Measurements from ENCODE around the gene DGLUCY. TPM values are rescaled to one million over a fixed set of nuclear protein-coding genes. Genes with fewer than 3 reads are reported as not detected.

The DGLUCY gene
- total RNA-seq, 4 donors from 2014 or later: 47.1 to 145 (median 102) TPM

- TF ChIP-seq, protein P1, sequence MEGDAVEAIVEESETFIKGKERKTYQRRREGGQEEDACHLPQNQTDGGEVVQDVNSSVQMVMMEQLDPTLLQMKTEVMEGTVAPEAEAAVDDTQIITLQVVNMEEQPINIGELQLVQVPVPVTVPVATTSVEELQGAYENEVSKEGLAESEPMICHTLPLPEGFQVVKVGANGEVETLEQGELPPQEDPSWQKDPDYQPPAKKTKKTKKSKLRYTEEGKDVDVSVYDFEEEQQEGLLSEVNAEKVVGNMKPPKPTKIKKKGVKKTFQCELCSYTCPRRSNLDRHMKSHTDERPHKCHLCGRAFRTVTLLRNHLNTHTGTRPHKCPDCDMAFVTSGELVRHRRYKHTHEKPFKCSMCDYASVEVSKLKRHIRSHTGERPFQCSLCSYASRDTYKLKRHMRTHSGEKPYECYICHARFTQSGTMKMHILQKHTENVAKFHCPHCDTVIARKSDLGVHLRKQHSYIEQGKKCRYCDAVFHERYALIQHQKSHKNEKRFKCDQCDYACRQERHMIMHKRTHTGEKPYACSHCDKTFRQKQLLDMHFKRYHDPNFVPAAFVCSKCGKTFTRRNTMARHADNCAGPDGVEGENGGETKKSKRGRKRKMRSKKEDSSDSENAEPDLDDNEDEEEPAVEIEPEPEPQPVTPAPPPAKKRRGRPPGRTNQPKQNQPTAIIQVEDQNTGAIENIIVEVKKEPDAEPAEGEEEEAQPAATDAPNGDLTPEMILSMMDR (IDR thresholded peaks at IDR 0.05): no peak
- TF ChIP-seq POLR2A (IDR thresholded peaks at IDR 0.05): no peak
- Histone ChIP-seq H3K4me1 (peaks cover 0 to 4% (median 0%) of the 10 kb centered on the region in 4 donors), H3K36me3 (peaks cover 0 to 37% (median 0%) of the 10 kb centered on the region in 3 donors), H3K27me3 (no peaks in the 10 kb centered on the region), H3K4me3 (no peak overlapping the region), H3K9me3 (no peaks in the 10 kb centered on the region), H3K27ac (no peak overlapping the region)
- no peak for DNase-seq
These were observed 21.2 kb downstream of the DGLUCY start for GRCh38 chr14:91135039-91135438.

DNA sequence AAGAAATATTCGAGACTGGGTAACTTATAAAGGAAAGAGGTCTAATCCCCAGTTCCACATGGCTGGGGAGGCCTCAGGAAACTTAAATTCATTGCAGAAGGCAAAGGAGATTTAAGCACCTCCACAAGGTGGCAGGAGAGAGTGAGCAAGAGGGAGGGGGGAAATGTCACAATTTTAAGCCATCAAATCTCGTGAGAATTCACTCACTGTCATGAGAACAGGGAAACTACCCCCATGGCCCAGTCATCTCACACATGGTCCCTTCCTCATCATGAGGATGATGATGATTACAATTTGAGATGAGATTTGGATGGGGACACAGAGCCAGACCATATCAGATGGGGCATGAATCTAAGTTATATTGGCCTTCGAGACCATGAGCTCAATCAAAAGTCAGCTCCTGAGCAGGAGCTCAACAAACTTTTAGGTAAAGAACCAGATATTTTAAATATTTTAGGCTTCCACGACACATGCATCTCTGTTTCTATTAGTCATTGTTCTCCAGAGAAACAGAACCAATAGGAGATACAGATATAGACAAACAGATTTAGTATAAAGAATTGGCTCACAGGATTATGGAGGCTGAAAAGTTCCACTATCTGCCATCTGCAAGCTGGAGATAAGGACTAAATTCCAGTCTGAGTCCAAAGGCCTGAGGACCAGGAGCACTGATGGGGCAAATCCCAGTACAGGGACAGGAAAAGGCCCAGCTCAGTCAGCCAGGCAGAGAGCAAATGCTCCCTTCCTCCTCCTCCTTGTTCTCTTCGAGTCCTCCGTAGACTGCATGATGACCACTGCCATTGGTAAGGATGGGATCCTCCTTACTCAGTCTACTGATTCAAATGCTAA, 24.9 kb downstream of the DGLUCY start:
- Histone ChIP-seq H3K36me3 (peaks cover 0 to 9% (median 0%) of the 10 kb centered on the region in 3 donors), H3K4me1 (peaks cover 0 to 7% (median 2%) of the 10 kb centered on the region in 4 donors), H3K27me3 (no peaks in the 10 kb centered on the region), H3K9me3 (no peaks in the 10 kb centered on the region), H3K4me3 (no peak overlapping the region), H3K27ac (peak overlapping the region in 3 of 4 donors; percentile 5 to 51 (median 38))
- DNase-seq: no peak
- TF ChIP-seq POLR2A (IDR thresholded peaks at IDR 0.05): no peak
- TF ChIP-seq, protein P1 (IDR thresholded peaks at IDR 0.05): peak in 5 of 6 experiments; percentile 30 to 54 (median 47)

DNA sequence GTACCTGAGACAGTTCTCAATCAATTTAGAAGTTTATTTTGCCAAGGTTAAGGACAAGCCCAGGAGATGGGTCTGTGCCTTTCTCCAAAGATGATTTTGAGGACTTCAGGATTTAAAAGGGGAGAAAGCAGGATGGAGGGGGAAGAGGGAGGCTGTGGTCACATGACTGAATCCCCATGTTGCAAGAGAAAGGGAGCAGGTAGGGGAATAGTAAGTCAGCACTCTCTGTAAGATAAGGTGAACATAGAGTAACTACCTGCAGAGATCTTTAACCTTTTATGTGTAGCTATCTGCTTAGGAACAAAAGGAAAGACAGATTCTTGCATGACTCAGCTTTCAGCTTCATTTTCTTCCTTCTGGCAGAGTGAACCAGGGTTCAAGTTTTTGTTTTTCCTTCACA, 25.9 kb downstream of the DGLUCY start:
- H3K4me3 ChIP-seq: no peak overlapping the region
- H3K9me3 ChIP-seq: no peaks in the 10 kb centered on the region
- TF ChIP-seq, protein P1 (IDR thresholded peaks at IDR 0.05): no peak
- TF ChIP-seq POLR2A (IDR thresholded peaks at IDR 0.05): no peak
- H3K4me1 ChIP-seq: peaks cover 0 to 7% (median 2%) of the 10 kb centered on the region in 4 donors
- peak overlapping the region in 2 of 4 donors; percentile 38 to 51 for H3K27ac ChIP-seq
- peaks cover 0 to 4% (median 0%) of the 10 kb centered on the region in 3 donors for H3K36me3 ChIP-seq
- no peaks in the 10 kb centered on the region for H3K27me3 ChIP-seq
- DNase-seq: no peak

DNA sequence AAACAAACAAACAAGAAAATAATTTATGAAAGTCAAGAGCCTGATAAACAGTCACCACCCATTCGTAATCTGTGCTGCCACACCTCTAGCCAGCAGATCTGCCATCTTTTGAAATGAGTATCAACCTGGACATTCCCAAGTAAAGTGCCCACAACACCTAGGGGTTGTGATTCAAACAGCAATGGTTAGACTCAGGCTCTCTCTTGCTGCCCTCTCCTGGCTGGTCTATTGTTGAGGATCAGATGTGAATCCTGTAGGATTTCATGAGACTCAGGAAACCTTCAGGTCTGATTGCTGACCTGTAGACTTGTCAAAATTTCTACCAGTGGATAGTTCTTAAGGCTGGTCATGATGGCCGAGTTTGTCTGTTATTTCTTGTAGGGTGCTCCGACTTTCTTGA, 26.8 kb downstream of the DGLUCY start:
- no peaks in the 10 kb centered on the region for H3K9me3 ChIP-seq
- H3K4me3 ChIP-seq: no peak overlapping the region
- peak in 1 of 3 donors; percentile 74 for DNase-seq
- no peaks in the 10 kb centered on the region for H3K27me3 ChIP-seq
- TF ChIP-seq POLR2A (IDR thresholded peaks at IDR 0.05): no peak
- TF ChIP-seq, protein P1 (IDR thresholded peaks at IDR 0.05): peak in 4 of 6 experiments; percentile 14 to 87 (median 78)
- H3K36me3 ChIP-seq: peaks cover 0 to 8% (median 0%) of the 10 kb centered on the region in 3 donors
- H3K27ac ChIP-seq: peak overlapping the region in 1 of 4 donors; percentile 33
- H3K4me1 ChIP-seq: peaks cover 0 to 7% (median 2%) of the 10 kb centered on the region in 4 donors

GRCh38 chr14:91142214-91142668, 28.4 kb downstream of the DGLUCY start:
- Histone ChIP-seq H3K4me3 (no peak overlapping the region), H3K4me1 (peaks cover 0 to 7% (median 2%) of the 10 kb centered on the region in 4 donors), H3K36me3 (peaks cover 0 to 20% (median 0%) of the 10 kb centered on the region in 3 donors), H3K9me3 (no peaks in the 10 kb centered on the region), H3K27me3 (no peaks in the 10 kb centered on the region), H3K27ac (peak overlapping the region in 1 of 4 donors; percentile 43)
- peak in 2 of 3 donors; percentile 34 to 65 for DNase-seq
- TF ChIP-seq, protein P1 (IDR thresholded peaks at IDR 0.05): no peak
- no peak for TF ChIP-seq POLR2A (IDR thresholded peaks at IDR 0.05)

All from Peyer's patch (tissue), 4 donors.